GM12878 (cell line): ENCODE measurements around the gene ATRN. TPM values are rescaled to one million over a fixed set of nuclear protein-coding genes. Genes with fewer than 3 reads are reported as not detected.

Source experiments
- ATAC-seq: fragments of 200-7000 bp; cut with Tn5 transposase; 3 replicates; pipeline ENCODE4 v1.9.1; 2020; ENCODE audit warnings: mild to moderate bottlenecking, moderate library complexity
- BruUV-seq: library from RNA; stranded (reverse); fragments of 400-500 nt; replicated peaks from 2 replicates; lab custom pipeline; 2021; lab: Mats Ljungman, UMichigan
- CTCF ChIA-PET: fragments of 300-600 bp; sonication (Branson Sonifier 250); formaldehyde crosslinking; extraction: SDS; loops from one replicate; lab custom pipeline; 2021; ENCODE audit warnings: inconsistent platforms; lab: Yijun Ruan, JAX
- POLR2A ChIA-PET: fragments of 350-600 bp; formaldehyde crosslinking; extraction: SDS; loops from one replicate; lab custom pipeline; 2021; ENCODE audit warnings: inconsistent platforms; lab: Charles Lee
- RAD21 ChIA-PET: fragments of 300-600 bp; sonication (Branson Sonifier 250); formaldehyde crosslinking; loops from one replicate; lab custom pipeline; 2023; ENCODE audit warnings: antibody characterized with exemption; ENCODE audit not compliant: unreplicated experiment; lab: Charles Lee
- SMC1A ChIA-PET: fragments of 300-600 bp; sonication (Branson Sonifier 250); formaldehyde crosslinking; loops from one replicate; lab custom pipeline; 2023; ENCODE audit not compliant: unreplicated experiment, uncharacterized antibody; lab: Charles Lee
- DNase-seq: peaks from one replicate; pipeline ENCODE4 v3.0.0-alpha.2; 2011; ENCODE audit warnings: low read depth, low spot score
- FAIRE-seq: peaks from 3 replicates; lab custom pipeline; 2011; peaks lifted over from hg19 to GRCh38; lab: Jason Lieb, UNC
- H2AFZ ChIP-seq: 2 replicates; pipeline ENCODE4 v1.6.0; 2011; ENCODE audit warnings: low read depth, low read length, control low read depth; ENCODE audit not compliant: control insufficient read depth
- H3K27ac ChIP-seq: 2 replicates; pipeline ENCODE4 v1.5.1; 2011; ENCODE audit warnings: control low read depth; ENCODE audit not compliant: control insufficient read depth, insufficient read depth
- H3K27me3 ChIP-seq, 2 experiments: replicated peaks in 1 of 2; 2 replicates each; pipeline versions ENCODE4 v1.6.0 to v1.6.1; 2011; ENCODE audit warnings: low read length in 1 of 2; ENCODE audit not compliant: control insufficient read depth in 2 of 2, insufficient read depth in 2 of 2
- H3K36me3 ChIP-seq, 2 experiments: 2 replicates each; pipeline ENCODE4 v1.5.1; 2011; ENCODE audit warnings: low read length in 1 of 2; ENCODE audit not compliant: control insufficient read depth in 2 of 2, insufficient read depth in 2 of 2
- H3K4me1 ChIP-seq: 2 replicates; pipeline ENCODE4 v1.6.1; 2011; ENCODE audit warnings: mild to moderate bottlenecking, low read length, moderate library complexity, mixed read lengths; ENCODE audit not compliant: control insufficient read depth, insufficient read depth
- H3K4me2 ChIP-seq: 2 replicates; pipeline ENCODE4 v1.6.0; 2011; ENCODE audit warnings: control low read depth; ENCODE audit not compliant: control insufficient read depth, insufficient read depth
- H3K4me3 ChIP-seq: fragments of 200-600 bp; sonication (generic); 2 replicates; pipeline ENCODE4 v1.5.1; 2016
- H3K79me2 ChIP-seq: 2 replicates; pipeline ENCODE4 v1.6.0; 2011; ENCODE audit warnings: low read length; ENCODE audit not compliant: control insufficient read depth, insufficient read depth
- H3K9ac ChIP-seq: 2 replicates; pipeline ENCODE4 v1.8.0; 2011; ENCODE audit warnings: low read length, control low read depth, mixed read lengths; ENCODE audit not compliant: control insufficient read depth, insufficient read depth
- H3K9me3 ChIP-seq: replicated peaks from 3 replicates; pipeline ENCODE4 v1.5.1; 2011; ENCODE audit warnings: mild to moderate bottlenecking, low read length; ENCODE audit not compliant: control insufficient read depth, insufficient read depth
- H4K20me1 ChIP-seq: 2 replicates; pipeline ENCODE4 v1.6.0; 2011; ENCODE audit not compliant: control insufficient read depth, insufficient read depth
- CHD2 ChIP-seq: IDR thresholded peaks from 2 replicates; pipeline ENCODE4 v1.6.1; 2011; ENCODE audit warnings: low read depth, low read length, improper control_type of control experiment, borderline replicate concordance
- FOS ChIP-seq: IDR thresholded peaks from 3 replicates; pipeline ENCODE4 v1.6.1; 2011; ENCODE audit warnings: borderline replicate concordance; ENCODE audit not compliant: insufficient read length; ENCODE audit errors: extremely low read depth
- IRF3 ChIP-seq: fragments of 450-650 bp; IDR thresholded peaks from 2 replicates; pipeline ENCODE4 v1.6.1; 2014; ENCODE audit warnings: mild to moderate bottlenecking
- POU2F2 ChIP-seq: IDR thresholded peaks from 3 replicates; pipeline ENCODE4 v1.6.1; 2011; ENCODE audit warnings: low read depth, mild to moderate bottlenecking, low read length, borderline replicate concordance
- RB1 ChIP-seq: fragments of 450-650 bp; formaldehyde crosslinking; IDR thresholded peaks from 2 replicates; pipeline ENCODE4 v1.6.1; 2017; ENCODE audit warnings: mild to moderate bottlenecking, borderline replicate concordance
- SMAD5 ChIP-seq: IDR thresholded peaks from 2 replicates; pipeline ENCODE4 v1.6.1; 2016; ENCODE audit warnings: antibody characterized with exemption, low read depth
- TBL1XR1 ChIP-seq: IDR thresholded peaks from 2 replicates; pipeline ENCODE4 v1.6.1; 2012; ENCODE audit warnings: low read depth, low read length, improper control_type of control experiment
- TCF3 ChIP-seq: IDR thresholded peaks from 2 replicates; pipeline ENCODE4 v1.6.1; 2012; ENCODE audit warnings: low read depth, mild to moderate bottlenecking, low read length, borderline replicate concordance; ENCODE audit not compliant: insufficient read depth
- USF1 ChIP-seq: IDR thresholded peaks from 2 replicates; pipeline ENCODE4 v1.6.1; 2011; ENCODE audit warnings: borderline replicate concordance, low read depth, mild to moderate bottlenecking, moderate library complexity, mixed read lengths, low read length; ENCODE audit not compliant: insufficient read depth; ENCODE audit errors: extremely low read length
- ZNF687 ChIP-seq: fragments of 450-650 bp; IDR thresholded peaks from 2 replicates; pipeline ENCODE4 v1.6.1; 2017; ENCODE audit warnings: mild to moderate bottlenecking, moderate library complexity
- WGBS: methylation state at CpG from one replicate; pipeline ENCODE4 v1.1.6; 2016; ENCODE audit warnings: low lambda C conversion rate; ENCODE audit not compliant: insufficient replicate concordance, insufficient coverage; ENCODE audit errors: missing lambda C conversion rate; 5-methylcytosine and 5-hydroxymethylcytosine counted together
- in situ Hi-C: fragments of 300-500 bp; cut with MboI; formaldehyde crosslinking; loops from 9 replicates; pipeline ENCODE4 v1.14.3; 2018; ENCODE audit warnings: mixed read lengths
- intact Hi-C: fragments of 100-400 bp; cut with micrococcal nuclease; formaldehyde crosslinking; loops from one replicate; pipeline ENCODE4 v1.14.2; 2022; ENCODE audit not compliant: unreplicated experiment
- polyA plus RNA-seq, 11 experiments: library from polyadenylated mRNA; depleted of rRNA in 4 of 11; unstranded in 6 of 11; stranded (reverse) in 5 of 11; fragments of >200 nt; fragmentation: Nextera tagmentation in 4 of 11; fragmentation: Illumina TruSeq in 1 of 11; extraction: Ambion mirVana in 4 of 11; extraction: Trizol in 1 of 11; gene quantifications; 1 replicate in 1 of 11; 2 replicates in 10 of 11; pipeline versions ENCODE4 v1.2.1 to v1.2.3, GENCODE V29; 2011 to 2016; ENCODE audit warnings: inconsistent platforms in 2 of 11, missing spikeins in 2 of 11, low read depth in 1 of 11
- total RNA-seq, 4 experiments: library from RNA; depleted of rRNA in 3 of 4; stranded (reverse); fragments of >200 nt in 3 of 4; fragmentation: Illumina TruSeq in 1 of 4; extraction: Trizol in 1 of 4; gene quantifications; 2 replicates each; pipeline versions ENCODE4 v1.2.1 to v1.2.3, GENCODE V29; 2013 to 2021
- TF ChIP-seq, protein P1 (sequence below): fragments of 450-650 bp; conservative IDR thresholded peaks from 2 replicates; pipeline ENCODE4 v1.6.1; 2017; ENCODE audit warnings: mild to moderate bottlenecking, moderate library complexity

ATRN gene
- total and polyA plus RNA-seq, 10 of the 15 experiments (the other 5 are each of a cell fraction or from before 2014, with no cell fraction given): 0.71 to 11.6 (median 6.9) TPM

DNA sequence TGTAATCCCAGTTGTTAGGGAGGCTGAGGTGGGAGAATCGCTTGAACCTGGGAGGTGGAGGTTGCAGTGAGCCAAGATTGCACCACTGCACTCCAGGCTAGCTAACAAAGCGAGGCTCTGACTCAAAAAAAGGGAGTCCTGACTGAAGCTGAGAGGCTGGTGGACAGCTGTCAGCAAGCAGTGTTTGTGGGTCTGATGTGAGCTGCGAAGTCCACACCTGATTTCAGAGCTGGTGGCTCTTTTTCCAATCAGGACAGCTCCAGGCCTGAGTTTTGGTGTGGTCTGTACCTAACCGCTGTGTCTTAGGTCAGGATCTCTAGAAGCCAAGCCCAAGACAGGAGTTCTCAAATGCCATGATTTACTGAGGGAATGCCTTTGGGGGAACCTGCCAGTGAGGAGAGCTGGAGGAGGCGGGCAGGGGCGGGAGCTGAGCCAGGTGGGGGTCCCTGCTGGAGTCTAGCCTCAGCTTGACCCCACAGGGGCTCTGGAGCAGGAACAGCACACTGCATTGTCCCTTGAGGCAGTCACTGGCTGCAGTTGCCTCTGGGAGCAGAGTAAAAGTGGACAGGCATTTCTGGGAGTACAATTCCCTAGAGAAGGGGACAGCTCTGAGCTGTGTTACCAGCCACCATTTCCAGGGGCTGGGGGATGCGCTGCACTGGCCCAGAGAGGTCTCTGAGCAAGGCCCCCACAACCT is 187.3 kb downstream of the ATRN start:
- Histone ChIP-seq H3K36me3 (no peaks in the 10 kb centered on the region), H3K27me3 (peaks cover 6 to 11% of the 10 kb centered on the region in 2 experiments; a peak in 3 of 4 replicates), H3K4me2 (no peak overlapping the region; the same call in 1 of the 2 replicates), H3K79me2 (no peaks in the 10 kb centered on the region), H3K9ac (no peak overlapping the region), H3K4me1 (peaks cover 22% of the 10 kb centered on the region), H3K4me3 (no peak overlapping the region), H3K27ac (0 out of 2 replicates have a peak overlapping the region, but pooled peaks have one; percentile 20), H3K9me3 (no peaks in the 10 kb centered on the region), H4K20me1 (peaks cover 5% of the 10 kb centered on the region; the same call in 1 of the 2 replicates), H2AFZ (peak overlapping the region; percentile 90)
- intact Hi-C loops: no loop called here
- 64% methylated on average over 7 of the region's 7 CpGs for WGBS
- RAD21 ChIA-PET: interaction anchor here (1.1 kb wide), 1 partner anchor 33 kb away, joined by 8 read pairs; no protein-coding TSS in a partner anchor
- in situ Hi-C loops: no loop called here
- POLR2A ChIA-PET: interaction anchor here (0.6 kb wide), 1 partner anchor 235 kb away, joined by 4 read pairs; no protein-coding TSS in a partner anchor
- no TSS peak for BruUV-seq
- ATAC-seq: no peak
- SMC1A ChIA-PET: interaction anchor here (0.9 to 1.0 kb wide), 5 partner anchors 9 to 57 kb away, joined by 3 to 4 read pairs (median 3); no protein-coding TSS in a partner anchor
- peak; percentile 57 for FAIRE-seq
- CTCF ChIA-PET: interaction anchor here (0.7 to 1.3 kb wide), 5 partner anchors 13 to 53 kb away, joined by 3 to 5 read pairs (median 3); no protein-coding TSS in a partner anchor
- no peak for DNase-seq
- TF ChIP-seq ZNF687: no peak
- TF ChIP-seq, protein P1, sequence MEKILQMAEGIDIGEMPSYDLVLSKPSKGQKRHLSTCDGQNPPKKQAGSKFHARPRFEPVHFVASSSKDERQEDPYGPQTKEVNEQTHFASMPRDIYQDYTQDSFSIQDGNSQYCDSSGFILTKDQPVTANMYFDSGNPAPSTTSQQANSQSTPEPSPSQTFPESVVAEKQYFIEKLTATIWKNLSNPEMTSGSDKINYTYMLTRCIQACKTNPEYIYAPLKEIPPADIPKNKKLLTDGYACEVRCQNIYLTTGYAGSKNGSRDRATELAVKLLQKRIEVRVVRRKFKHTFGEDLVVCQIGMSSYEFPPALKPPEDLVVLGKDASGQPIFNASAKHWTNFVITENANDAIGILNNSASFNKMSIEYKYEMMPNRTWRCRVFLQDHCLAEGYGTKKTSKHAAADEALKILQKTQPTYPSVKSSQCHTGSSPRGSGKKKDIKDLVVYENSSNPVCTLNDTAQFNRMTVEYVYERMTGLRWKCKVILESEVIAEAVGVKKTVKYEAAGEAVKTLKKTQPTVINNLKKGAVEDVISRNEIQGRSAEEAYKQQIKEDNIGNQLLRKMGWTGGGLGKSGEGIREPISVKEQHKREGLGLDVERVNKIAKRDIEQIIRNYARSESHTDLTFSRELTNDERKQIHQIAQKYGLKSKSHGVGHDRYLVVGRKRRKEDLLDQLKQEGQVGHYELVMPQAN: no peak
- TF ChIP-seq SMAD5: no peak
- no peak for TF ChIP-seq POU2F2
- TF ChIP-seq FOS: no peak
- no peak for TF ChIP-seq CHD2
- no peak for TF ChIP-seq TCF3
- no peak for TF ChIP-seq USF1
- no peak for TF ChIP-seq IRF3
- TF ChIP-seq RB1: no peak
- TF ChIP-seq TBL1XR1: no peak
